T-helper 2 cell (primary cell): ENCODE data around the gene GAB2.

Experiments used
- DNase-seq, 5 experiments: peaks; one replicate each; pipeline versions ENCODE4 v3.0.0 to v3.0.0-alpha.2; 2012 to 2022

Gene GAB2

GRCh38 chr11:78201096-78201818, 216.4 kb downstream of the GAB2 start:
- no peak for DNase-seq

- DNase-seq, result no peak
Observed at GRCh38 chr11:78200553-78200952, 217.1 kb downstream of the GAB2 start.

DNA sequence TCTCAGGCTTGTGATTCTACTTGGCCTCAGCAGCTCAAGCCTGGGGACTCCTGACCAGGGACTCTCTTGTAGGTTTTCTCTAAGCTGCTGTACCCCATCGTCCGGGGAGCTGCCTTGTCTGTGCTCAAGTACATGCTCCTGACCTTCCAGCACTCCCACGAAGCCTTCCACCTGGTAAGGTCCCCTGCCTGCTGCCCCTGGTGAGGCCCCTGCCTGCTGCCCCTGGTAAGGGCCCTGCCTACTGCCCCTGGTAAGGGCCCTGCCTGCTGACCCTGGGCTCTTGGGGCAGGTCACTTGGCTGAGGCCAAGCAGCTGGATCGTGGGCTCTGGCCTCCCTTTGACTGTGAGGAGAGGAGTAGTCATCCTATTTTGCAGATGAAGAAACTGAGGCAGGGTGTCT, 217.6 kb downstream of the GAB2 start:
- DNase-seq, result no peak

DNA sequence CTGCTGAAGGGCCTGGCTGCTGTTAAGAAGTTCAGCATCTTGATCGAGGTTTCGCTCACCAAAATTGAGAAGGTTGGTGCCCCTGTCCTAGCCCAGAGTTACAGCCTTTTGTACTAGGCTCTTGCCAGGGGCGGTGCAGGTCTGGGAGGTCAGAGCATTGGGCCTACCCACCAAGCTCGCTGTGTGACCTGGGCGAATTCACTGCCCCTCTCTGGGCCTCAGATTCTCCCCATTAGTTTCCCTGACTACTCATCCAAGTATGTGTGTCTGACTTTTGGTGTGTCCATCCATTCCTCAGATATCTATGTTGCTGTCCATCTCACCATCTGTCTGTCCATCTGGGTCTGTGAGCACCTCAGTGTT, 218.0 kb downstream of the GAB2 start:
- DNase-seq, result no peak

DNA sequence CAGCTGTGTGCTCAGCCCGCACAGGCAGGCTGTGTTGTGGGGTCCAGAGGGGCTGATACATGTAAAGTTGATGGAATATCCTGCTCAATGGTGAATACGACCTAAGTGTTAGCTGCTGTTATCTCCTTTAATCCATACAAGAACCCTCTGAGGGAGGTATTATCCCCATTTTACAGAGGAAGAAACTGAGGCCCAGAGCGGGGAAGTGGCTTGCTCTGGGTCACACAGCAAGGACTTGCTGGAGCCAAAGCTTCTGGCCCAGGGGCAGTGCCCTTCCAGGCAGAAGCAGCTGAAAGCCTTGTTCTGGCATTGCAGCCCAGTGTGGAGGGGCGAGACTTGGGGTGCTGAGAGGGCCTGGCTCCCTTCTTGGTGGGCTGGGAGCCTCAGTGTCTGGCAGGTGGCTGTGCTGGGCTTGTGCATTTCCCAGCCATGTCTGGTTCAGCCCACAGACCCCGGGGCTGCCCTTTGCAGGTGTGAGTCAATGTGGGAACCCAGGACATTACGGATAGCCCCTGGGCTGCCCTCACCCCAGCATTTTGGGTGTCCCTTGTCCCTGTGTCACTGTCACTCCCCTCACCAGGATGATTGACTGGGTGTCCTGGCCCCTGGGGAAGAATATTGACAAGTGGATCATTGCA, 218.5 kb downstream of the GAB2 start:
- no peak for DNase-seq

GRCh38 chr11:78197816-78198215, 219.8 kb downstream of the GAB2 start:
- no peak for DNase-seq

DNA sequence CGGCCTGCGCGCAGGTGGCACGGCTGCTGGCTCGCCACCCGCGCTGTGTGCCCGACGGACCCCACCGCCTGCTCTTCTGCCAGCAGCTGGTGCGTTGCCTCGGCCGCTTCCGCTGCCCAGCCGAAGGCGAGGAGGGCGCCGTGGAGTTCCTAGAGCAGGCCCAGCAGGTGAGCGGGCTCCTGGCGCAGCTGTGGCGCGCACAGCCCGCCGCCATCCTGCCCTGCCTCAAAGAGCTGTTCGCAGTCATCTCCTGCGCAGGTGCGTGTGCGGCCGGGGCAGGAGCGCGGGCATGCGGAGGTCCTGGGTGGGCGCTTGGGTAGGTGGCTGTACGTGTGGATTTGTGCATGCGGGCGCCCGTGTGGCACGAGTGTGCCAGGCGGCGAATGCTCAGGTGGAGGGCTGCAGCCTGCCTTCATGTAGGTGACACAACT, 220.9 kb downstream of the GAB2 start:
- DNase-seq, result no peak

DNA sequence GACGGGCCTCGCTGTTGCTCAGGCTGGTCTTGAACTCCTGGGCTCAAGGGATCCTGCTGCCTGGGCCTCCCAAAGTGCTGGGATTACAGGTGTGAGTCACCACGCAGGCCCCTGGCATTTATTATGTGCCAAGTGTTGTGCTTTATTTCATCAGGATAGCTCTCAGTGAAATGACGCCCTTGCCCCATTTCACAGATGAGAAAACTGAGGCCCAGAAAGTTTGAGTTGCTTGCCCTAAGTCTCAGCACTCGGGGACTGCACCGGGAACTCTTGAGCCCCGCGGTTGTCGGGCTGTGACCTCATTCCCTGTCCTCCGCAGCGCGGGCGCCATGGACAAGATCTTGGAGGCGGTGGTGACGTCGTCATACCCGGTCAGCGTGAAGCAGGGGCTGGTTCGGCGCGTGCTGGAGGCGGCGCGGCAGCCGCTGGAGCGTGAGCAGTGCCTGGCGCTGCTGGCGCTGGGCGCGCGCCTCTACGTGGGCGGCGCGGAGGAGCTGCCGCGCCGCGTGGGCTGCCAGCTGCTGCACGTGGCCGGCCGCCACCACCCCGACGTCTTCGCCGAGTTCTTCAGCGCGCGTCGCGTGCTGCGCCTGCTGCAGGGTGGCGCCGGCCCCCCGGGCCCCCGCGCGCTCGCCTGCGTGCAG, 221.6 kb downstream of the GAB2 start:
- no peak for DNase-seq

DNA sequence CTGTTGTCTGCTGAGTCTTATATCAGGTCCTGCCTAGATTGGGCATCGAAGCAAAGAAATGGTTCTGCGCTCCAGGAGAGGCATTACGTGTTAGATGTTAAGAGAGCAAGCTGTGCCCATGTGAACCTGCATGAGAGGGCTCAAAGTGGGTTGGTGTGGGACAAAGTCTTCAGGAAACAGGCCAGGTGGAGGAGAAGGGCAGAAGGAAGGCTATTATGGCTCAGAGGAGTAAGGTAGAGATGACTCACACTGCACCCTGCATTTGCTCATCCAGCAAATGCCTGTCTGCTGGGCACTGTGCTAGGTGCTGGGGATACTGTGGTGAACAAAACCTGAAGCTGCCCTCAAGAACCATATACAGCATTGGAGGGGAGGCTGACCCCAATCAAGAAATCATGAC, 223.1 kb downstream of the GAB2 start:
- DNase-seq, result no peak

GRCh38 chr11:78193806-78194205, 223.8 kb downstream of the GAB2 start:
- DNase-seq, result no peak

GRCh38 chr11:78192911-78193351, 224.7 kb downstream of the GAB2 start:
- no peak for DNase-seq

GRCh38 chr11:78192223-78192719, 225.3 kb downstream of the GAB2 start:
- DNase-seq, result no peak

DNA sequence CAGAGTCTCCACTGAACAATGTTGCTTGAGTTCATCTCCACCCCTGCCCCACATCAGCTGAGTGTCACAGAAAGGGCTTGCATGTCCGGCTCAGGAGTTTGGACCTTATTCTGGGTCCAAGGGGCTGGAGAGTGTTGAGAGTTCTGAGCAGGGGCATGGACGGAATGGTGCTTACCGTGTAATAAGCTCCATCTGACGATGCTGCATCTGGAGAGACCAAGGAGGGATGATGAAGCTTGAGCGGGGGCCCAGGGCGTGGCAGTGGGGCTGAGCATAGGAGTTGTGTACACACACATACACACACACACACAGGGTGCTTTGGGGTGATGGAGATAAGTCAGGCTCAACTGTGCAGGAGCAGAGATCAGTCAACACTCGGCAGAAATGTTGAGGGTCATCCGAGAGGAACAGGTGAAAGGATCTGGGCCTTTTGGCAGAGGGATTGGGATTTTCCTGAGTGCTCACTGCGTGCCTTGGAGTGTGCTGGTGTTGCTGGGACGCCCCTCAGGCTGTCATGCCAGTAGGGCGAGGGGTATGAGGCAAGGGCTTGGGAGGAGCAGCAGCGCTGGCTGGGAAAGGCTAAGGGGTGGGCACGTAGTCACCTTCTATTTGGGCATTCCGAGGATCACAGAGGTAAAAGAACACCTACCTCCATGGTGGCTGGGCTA, 226.6 kb downstream of the GAB2 start:
- DNase-seq, result no peak

DNA sequence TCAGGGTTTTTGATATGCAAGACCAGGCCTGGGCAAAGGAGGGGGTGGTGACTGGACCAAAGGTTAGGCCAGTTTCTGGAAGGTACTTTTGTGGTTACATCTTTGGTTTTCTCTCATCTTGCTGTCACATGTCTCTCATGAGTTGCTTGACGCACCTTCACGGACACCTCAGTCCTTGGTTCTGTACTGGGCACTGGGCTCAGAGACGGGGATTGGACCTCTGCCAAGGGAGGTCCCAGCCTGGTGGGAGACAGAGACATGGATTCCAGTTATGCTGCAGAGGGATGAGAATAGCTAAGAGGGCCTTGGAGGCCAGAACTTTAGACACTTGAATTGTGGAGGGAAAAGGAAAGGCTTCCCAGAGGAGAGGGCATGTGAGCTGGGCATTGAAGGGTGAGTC, 227.2 kb downstream of the GAB2 start:
- no peak for DNase-seq

DNA sequence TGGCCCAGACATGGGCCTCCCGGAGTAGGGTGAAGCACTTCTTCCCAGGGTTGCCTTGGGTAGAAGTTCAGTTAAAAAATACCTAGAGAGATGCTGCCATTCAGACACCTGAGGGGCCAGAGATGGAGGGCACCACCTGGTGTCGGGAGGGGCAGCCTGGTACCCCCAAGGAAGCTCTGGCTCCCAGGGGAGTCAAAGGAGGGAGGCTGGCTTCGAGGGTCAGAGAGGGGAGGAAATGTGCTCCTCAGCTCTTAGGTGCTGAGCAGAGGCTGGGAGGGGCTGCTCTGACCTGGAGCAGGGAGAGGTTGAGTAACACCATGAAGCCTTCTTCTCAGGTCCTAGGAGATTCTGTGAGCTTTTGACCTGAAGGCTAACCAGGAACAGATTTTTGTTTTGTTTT, 227.8 kb downstream of the GAB2 start:
- no peak for DNase-seq

DNA sequence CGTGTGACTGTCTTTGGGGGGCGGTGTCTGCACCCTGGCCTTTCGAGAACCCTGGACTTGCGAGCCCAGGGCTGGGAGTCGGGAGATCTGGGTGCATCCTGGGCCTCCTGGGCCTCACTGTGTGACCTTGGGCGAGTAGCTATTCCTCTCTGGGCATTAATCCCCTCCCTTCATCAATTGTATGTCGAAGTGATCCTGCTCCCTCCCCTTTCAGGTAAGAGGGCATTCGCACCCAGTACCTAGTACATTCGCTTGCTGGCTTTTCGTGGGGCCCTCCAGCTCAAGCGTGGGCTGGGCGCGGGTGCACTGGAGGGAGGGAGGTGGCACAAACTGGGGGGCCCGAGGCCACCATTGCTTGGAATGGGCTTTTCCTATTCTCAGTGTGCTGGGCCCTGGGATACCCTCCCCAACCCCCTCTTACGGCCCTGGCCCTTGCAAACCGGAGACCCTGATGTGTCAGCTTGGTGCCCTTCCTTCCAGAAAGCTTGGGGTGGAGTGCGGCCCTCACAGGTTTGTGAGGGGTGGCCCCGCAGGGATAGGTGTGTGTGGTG, 228.4 kb downstream of the GAB2 start:
- DNase-seq, result no peak

- DNase-seq, result peak; percentile 76 to 96 (median 85)
Observed at GRCh38 chr11:78188286-78189173, 229.1 kb downstream of the GAB2 start, which contains the start of the genes KCTD21 and USP35. Gene KCTD21, minus strand, starts transcription at chr11:78188626. Its CDS starts 14,072 bp downstream, at chr11:78174554. Gene USP35, plus strand, starts transcription at chr11:78188919. Its CDS starts 7,327 bp downstream, at chr11:78196246.

GRCh38 chr11:78187366-78188285, 230.0 kb downstream of the GAB2 start:
- DNase-seq, result peak in 2 of 5 experiments; percentile 62 to 66

- no peak for DNase-seq
Observed at GRCh38 chr11:78181185-78181584, 236.4 kb downstream of the GAB2 start.

GRCh38 chr11:78180751-78181150, 236.9 kb downstream of the GAB2 start:
- DNase-seq, result no peak
